DMS53 (cell line): Measurements from ENCODE around the gene PSPC1.

Experiments used
- DNase-seq: peaks from one replicate; lab custom pipeline; 2025; lab: John Stamatoyannopoulos, UW

The PSPC1 gene

DNA sequence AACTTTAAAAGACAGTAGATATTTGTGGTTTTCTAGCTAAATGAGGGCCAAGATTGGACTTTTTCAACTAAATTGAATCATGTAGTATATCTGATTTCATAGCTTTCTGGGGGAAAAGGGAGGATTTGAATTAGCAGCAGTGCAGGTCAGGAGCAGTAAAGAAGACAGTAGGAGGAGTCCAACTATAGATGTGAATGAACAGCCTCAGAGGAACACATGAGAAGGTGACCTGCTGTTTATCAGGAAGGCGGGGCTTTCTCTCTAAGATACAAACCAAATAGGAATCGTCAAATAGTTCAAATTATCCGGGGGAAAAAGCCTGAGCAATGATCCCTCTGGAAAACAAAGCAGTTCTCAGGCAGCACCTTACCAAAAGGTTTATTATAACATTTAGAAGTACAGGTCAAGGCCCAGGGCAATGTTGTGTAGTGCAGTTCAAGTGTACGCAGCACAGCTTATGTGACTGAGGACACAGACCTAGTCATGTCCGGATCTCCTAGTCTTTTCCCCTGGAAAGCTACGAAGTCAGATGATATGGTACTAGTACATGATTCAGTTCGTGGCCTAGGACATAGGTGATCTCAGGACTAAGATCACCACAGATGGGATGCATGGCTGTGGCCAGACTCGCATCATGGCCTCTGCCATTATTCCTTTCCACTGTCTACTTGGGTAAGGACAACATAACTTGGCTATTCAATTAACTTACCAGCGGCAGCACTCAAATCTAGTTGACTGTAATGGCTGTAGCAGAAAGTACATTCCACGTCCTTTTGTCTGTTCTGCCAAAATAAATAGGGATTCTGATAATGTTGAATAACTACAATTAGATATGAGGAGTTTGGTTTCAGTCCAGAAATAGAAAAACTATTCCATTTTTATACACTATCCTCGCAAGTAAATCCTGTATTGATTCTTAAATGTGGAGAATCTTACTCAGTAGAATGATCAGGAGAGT, 109.0 kb downstream of the PSPC1 start:
- DNase-seq, result no peak

DNA sequence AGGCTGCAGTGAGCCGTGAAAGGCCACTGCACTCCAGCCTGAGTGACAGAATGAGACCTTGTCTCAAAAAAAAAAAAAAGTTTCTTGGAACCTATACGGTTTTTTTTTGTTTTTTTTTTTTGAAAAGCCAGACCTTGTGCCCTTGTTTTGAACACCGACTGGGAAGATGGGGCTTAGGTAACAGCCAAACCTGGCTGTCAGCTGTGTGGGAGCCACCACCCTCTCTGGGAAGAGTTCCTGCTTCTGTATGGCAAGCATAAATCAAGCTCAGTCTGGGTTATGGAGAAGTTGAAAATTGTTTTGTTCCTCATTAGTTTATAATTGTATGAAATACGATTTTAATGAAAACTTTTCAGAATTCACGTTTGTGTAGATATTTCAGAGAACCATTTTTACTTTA, 109.8 kb downstream of the PSPC1 start:
- no peak for DNase-seq

DNA sequence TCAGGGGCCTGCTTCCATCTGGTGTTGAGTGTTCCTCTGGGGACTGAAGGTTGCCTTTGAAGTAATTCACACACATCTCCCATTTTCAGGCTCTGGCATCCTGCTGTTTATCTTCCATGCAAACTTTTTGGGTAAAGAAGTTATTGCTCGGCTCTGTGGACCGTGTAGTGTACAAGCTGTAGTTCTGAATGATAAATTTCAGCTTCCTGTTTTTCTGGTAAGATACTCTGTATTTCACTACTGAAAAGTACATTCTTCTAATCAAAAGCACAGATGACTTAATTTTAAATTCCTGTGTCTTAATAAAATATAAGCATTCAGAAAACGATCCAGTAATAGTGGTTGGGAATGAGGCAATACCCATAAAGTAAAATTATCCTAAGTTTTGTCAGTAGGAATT, 112.6 kb downstream of the PSPC1 start:
- DNase-seq, result no peak

DNA sequence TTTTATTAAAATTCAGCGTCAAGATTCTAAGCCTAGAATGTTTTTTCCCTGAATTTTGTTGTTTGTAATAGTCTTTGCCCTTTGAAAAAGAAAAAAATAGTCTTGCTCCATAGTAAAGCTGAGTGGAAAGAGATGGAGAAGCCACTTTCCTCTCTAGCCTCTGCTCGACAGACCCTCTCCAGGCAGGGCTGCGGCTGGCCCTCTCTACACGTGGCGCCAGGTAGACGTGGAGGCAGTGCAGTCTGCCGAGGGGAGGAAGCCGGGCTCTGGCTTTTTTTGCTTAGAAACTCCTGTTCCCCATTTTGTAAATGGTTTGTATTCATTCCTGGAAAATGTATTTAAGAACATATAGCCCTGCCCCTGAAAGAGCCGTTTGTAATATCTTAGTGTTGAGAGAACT, 114.0 kb downstream of the PSPC1 start:
- DNase-seq, result no peak

DNA sequence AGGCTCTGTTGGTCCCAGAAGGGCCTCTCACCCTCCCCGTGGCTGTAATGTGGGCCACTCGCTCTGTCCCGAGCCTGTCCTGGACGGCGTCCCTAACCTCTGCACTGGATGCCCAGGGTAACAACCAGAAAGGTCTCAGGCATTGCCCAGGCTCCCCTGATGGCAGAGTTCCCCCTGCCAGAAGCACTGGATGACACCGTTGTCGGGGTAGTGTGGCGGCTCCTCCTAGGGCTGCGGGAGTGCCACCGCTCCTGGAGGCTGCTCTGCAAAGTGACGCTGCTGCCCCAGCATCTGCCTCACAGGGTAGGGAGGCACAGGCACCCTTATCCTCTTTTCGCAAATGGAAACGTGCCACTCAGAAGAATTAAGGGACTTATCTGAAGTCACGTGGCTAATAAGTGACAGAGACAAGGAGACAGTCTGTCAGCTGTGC, 117.3 kb downstream of the PSPC1 start:
- DNase-seq, result no peak

DNA sequence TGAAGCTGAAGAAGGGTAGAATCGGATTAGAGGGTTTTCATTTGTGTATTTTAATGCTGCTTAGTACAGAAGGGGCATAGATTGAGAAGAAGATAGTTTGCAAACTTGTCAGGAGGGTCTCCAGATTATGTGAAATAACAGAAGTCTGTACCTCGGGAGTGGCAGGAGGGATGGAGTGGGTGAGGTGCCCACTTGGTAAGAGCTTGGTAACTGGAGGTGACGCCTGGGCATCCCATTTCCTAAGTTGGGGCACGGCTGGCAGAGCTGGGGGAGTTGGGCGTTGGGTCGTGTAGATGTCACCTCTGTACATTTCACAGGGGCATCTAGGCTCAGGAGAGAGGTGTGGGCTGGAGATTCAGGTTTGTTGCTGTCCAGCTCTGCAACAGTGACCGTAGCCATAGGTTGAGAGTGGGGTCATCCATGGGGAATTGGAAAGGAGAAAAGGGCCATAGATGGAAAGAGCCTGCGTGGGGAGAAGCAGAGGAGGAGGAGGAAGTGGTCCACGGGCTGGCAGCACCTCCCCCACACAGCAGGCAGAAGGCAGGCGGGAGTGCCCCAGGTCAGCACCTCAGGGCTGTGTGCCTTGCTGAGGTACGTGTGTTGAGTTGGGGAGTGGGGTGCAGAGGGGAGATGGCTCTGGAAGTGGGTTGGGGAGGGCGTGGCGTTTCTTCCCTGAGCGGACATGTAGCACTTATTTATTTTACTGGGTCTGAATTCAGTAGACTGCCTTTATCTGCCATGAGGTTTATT, 118.1 kb downstream of the PSPC1 start:
- no peak for DNase-seq

DNA sequence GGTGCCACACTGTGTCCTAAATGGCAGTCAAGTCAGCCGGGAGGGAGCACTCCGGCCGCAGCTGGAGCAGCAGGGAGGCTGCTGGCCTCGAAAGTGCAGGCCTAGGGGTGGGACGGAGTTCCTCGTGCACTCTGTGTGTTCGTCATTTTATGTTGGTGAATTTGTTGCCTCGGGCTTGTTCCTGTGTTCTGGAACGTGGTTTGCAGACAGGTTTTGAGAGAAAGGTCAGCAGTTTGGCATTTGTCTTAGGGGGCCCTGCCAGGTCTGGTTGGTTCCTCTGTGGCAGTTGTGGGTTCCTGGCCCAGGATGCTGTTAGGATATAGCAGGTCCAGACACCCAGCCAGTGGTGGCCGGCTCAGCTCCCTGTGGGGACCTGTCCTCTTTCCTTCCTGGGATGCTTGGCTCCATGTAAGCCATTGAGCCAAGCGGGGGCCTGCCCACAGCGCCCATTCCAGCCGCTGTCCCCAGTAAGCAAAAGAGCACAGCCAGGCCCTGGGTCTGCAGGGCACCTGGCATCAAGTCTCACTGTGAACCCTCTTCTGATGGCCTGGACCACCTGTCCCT, 119.2 kb downstream of the PSPC1 start:
- no peak for DNase-seq

DNA sequence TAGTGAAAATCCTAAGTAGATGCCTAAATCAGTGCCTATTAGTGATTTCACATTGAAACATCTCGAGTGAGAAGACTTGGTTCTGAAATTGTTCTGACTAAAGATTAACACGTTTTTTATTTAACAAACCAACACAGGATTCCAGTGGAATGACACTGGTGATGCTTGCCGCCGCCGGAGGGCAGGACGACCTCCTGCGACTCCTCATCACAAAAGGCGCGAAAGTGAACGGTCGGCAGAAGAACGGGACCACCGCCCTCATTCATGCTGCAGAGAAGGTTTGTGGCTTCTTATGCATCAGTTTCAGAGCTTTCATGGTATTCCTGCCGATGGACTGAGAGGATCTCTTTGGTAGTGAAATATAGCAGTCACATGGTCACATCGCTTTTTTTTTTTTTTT, 121.2 kb downstream of the PSPC1 start:
- no peak for DNase-seq

DNA sequence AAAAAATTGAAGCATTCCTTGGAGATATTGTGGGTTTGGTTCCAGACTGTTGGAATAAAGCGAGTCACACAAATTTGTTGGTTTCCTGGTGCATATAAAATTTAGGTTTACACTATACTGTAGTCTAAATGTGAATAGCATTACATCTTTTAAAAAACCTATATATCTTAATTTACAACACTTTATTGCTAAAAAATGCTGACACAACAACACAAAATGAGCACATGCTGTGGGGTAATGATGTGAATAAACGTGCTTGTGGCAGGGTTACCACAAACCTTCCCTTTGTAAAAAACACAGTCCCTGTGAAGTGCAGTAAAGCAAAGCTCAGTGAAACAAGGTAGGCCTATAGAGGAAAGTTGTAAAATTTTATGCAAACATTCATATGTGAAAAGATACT, 121.6 kb downstream of the PSPC1 start:
- no peak for DNase-seq

DNA sequence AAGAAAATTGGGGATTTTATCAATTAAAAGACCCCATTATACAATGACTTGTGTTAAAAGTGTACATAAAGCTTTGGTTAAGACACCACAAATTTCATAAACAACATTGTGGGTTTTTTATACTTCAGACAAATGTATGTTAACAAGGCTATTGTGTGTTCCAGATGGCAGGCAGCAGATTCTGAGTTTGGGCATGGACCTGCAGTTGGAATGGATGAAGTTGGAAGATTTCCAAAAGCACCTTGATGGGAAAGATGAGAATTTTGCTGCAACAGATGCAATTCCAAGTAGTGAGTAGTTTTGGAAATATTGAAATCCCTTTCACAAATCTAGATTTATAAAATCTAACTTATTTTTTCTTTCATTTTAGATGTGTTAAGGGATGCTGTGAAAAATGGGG, 123.9 kb downstream of the PSPC1 start:
- DNase-seq, result no peak

DNA sequence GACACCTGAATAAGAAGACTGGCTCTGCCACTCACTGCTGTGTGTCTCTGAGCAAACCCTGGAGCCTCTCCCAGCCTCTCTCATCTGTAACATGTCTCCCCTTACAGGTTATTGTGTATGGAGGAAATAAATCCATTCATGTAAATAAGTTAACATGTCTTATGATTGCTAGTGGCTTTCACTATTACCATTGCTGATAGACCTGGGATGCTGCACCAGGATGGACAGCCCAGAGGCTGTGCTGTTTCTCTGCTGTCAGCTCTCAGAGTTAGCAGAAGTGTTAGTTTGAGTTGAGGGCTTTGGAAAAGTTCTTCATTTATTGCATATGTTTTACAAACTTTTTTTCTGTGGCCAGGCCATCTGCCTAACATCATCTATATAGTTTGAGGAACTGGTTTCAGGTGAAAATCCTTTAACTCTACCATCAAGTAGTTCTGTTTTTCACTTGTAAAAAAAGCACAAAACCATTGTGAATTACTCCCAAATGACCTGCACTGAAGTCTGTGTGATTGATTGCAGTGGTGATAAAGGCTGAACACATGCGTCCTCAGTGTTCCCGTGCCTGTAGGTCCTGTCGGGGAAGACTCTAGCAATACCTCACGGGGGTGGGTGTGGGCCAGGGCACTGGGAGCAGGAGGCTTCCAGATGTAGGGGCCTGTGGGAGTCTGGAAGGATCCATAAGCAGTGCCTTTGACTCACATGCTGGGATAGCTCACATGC, 124.7 kb downstream of the PSPC1 start:
- no peak for DNase-seq
